Mesenchymal stem cell (in vitro differentiated cells and primary cell): ENCODE results near the gene ADGRE3.
"Not testable (repeated sequence)": the region's sequence is repeated elsewhere in the genome, so short reads cannot be mapped to it uniquely, and the experiment has no call there.

Experiments
- DNase-seq: peaks from one replicate; pipeline ENCODE4 v3.0.0-alpha.2; 2013
- H2AFZ ChIP-seq: one replicate; pipeline ENCODE4 v1.6.1; 2013; ENCODE audit warnings: low read depth, mild to moderate bottlenecking, control low read depth, inconsistent platforms, low read length, moderate library complexity
- H2AK5ac ChIP-seq: 2 replicates; pipeline ENCODE4 v1.6.1; 2013; ENCODE audit warnings: low read length, moderate library complexity, mild to moderate bottlenecking, inconsistent platforms; ENCODE audit not compliant: severe bottlenecking
- H2BK120ac ChIP-seq: one replicate; pipeline ENCODE4 v1.6.1; 2013; ENCODE audit warnings: low read depth, mild to moderate bottlenecking, inconsistent platforms, low read length, moderate library complexity
- H2BK12ac ChIP-seq, 2 experiments: one replicate each; pipeline ENCODE4 v1.6.1; 2013; ENCODE audit warnings: inconsistent platforms in 2 of 2, low read length in 2 of 2, mild to moderate bottlenecking in 2 of 2, moderate library complexity in 2 of 2, control low read depth in 1 of 2
- H2BK15ac ChIP-seq: one replicate; pipeline ENCODE4 v1.6.1; 2013; ENCODE audit warnings: mild to moderate bottlenecking, low read depth, inconsistent platforms; ENCODE audit not compliant: poor library complexity, severe bottlenecking
- H2BK5ac ChIP-seq: 2 replicates; pipeline ENCODE4 v1.6.1; 2013; ENCODE audit warnings: low read depth, mild to moderate bottlenecking, low read length, control low read depth, inconsistent platforms; ENCODE audit not compliant: poor library complexity, severe bottlenecking
- H3K14ac ChIP-seq, 2 experiments: one replicate each; pipeline ENCODE4 v1.6.1; 2013; ENCODE audit warnings: inconsistent platforms in 2 of 2, low read length in 2 of 2, control low read depth in 1 of 2, mild to moderate bottlenecking in 1 of 2, moderate library complexity in 1 of 2
- H3K18ac ChIP-seq, 2 experiments: one replicate each; pipeline ENCODE4 v1.6.1; 2013; ENCODE audit warnings: inconsistent platforms in 2 of 2, low read length in 2 of 2, control low read depth in 1 of 2, low read depth in 1 of 2, mild to moderate bottlenecking in 1 of 2
- H3K23ac ChIP-seq, 2 experiments: one replicate each; pipeline ENCODE4 v1.6.1; 2013; ENCODE audit warnings: inconsistent platforms in 2 of 2, low read length in 2 of 2, mild to moderate bottlenecking in 2 of 2, moderate library complexity in 2 of 2, control low read depth in 1 of 2
- H3K27ac ChIP-seq: 2 replicates; pipeline ENCODE4 v1.5.1; 2013; ENCODE audit warnings: mild to moderate bottlenecking, moderate library complexity, low read length, control low read depth, inconsistent platforms; ENCODE audit not compliant: poor library complexity, severe bottlenecking
- H3K27me3 ChIP-seq, 2 experiments: 2 replicates each; pipeline versions ENCODE4 v1.6.1 to v1.7.0; 2013; ENCODE audit warnings: low read length in 2 of 2, mild to moderate bottlenecking in 2 of 2, moderate library complexity in 2 of 2, control low read depth in 1 of 2, inconsistent platforms in 1 of 2; ENCODE audit not compliant: control insufficient read depth in 1 of 2, insufficient read depth in 1 of 2
- H3K36me3 ChIP-seq, 2 experiments: 2 replicates each; pipeline versions ENCODE4 v1.6.1 to v1.7.0; 2013; ENCODE audit warnings: low read length in 2 of 2, control low read depth in 1 of 2, inconsistent platforms in 1 of 2, low read depth in 1 of 2, mild to moderate bottlenecking in 1 of 2; ENCODE audit not compliant: insufficient read depth in 2 of 2, control insufficient read depth in 1 of 2
- H3K4ac ChIP-seq, 2 experiments: one replicate each; pipeline ENCODE4 v1.6.1; 2013; ENCODE audit warnings: inconsistent platforms in 2 of 2, low read length in 2 of 2, mild to moderate bottlenecking in 2 of 2, moderate library complexity in 2 of 2, control low read depth in 1 of 2, low read depth in 1 of 2
- H3K4me1 ChIP-seq: 2 replicates; pipeline ENCODE4 v1.6.1; 2013; ENCODE audit warnings: low read depth, low read length, control low read depth; ENCODE audit not compliant: control insufficient read depth, insufficient read depth
- H3K4me2 ChIP-seq: 2 replicates; pipeline ENCODE4 v1.6.1; 2013; ENCODE audit warnings: low read length, mild to moderate bottlenecking, inconsistent platforms; ENCODE audit not compliant: poor library complexity, severe bottlenecking
- H3K4me3 ChIP-seq, 2 experiments: 2 replicates each; pipeline versions ENCODE4 v1.5.1 to v1.7.0; 2013; ENCODE audit warnings: low read length in 2 of 2, mild to moderate bottlenecking in 2 of 2, control low read depth in 1 of 2, low read depth in 1 of 2; ENCODE audit not compliant: insufficient read depth in 1 of 2
- H3K79me1 ChIP-seq: replicated peaks from 2 replicates; pipeline ENCODE4 v1.6.1; 2013; ENCODE audit warnings: mild to moderate bottlenecking, control low read depth, low read length, inconsistent platforms; ENCODE audit not compliant: poor library complexity, severe bottlenecking
- H3K9ac ChIP-seq: 2 replicates; pipeline ENCODE4 v1.7.0; 2013; ENCODE audit warnings: mild to moderate bottlenecking, low read length, moderate library complexity
- H3K9me3 ChIP-seq: 2 replicates; pipeline ENCODE4 v1.7.0; 2013; ENCODE audit warnings: mild to moderate bottlenecking, low read length; ENCODE audit not compliant: control insufficient read depth
- H4K8ac ChIP-seq: one replicate; pipeline ENCODE4 v1.6.1; 2013; ENCODE audit warnings: inconsistent platforms, mild to moderate bottlenecking, low read length, moderate library complexity
- H4K91ac ChIP-seq: one replicate; pipeline ENCODE4 v1.6.1; 2013; ENCODE audit warnings: mild to moderate bottlenecking, low read length, inconsistent platforms
- WGBS: methylation state at CpG from one replicate; pipeline ENCODE4 v1.1.7; 2013; ENCODE audit warnings: mixed read lengths; 5-methylcytosine and 5-hydroxymethylcytosine counted together

Gene ADGRE3

DNA sequence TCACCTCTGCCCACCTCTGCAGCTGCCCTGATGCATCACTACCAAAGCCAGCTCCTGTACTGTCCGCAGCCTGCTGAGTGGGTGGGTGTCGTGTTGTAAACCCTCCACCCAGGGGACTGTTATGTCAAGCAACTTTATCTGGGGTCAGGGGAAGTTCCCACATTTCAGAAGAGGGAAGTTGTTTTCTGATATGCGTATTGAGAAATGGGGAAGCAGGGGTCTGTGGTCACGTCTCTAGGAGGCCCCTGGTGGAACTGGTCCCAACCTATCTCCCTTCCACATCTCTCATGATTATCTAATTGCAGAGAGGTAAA lies 60.6 kb downstream of the ADGRE3 start:
- H3K23ac ChIP-seq = no peak overlapping the region
- no peak overlapping the region for H2AFZ ChIP-seq
- WGBS = 78% methylated on average over 2 of the region's 4 CpGs
- no peak for DNase-seq
- H2BK15ac ChIP-seq = no peak overlapping the region
- no peak overlapping the region for H4K8ac ChIP-seq
- H4K91ac ChIP-seq = no peak overlapping the region
- H2BK12ac ChIP-seq = no peak overlapping the region
- no peak overlapping the region for H3K27ac ChIP-seq
- no peak overlapping the region for H3K18ac ChIP-seq
- H3K4me3 ChIP-seq = no peak overlapping the region
- H2BK5ac ChIP-seq = peak overlapping the region; percentile 53
- no peaks in the 10 kb centered on the region for H3K27me3 ChIP-seq
- H2AK5ac ChIP-seq = no peak overlapping the region
- no peak overlapping the region for H2BK120ac ChIP-seq
- no peak overlapping the region for H3K14ac ChIP-seq
- H3K9ac ChIP-seq = no peak overlapping the region
- H3K9me3 ChIP-seq = peaks cover 6% of the 10 kb centered on the region
- H3K79me1 ChIP-seq = no peaks in the 10 kb centered on the region
- H3K4me1 ChIP-seq = no peaks in the 10 kb centered on the region
- H3K4me2 ChIP-seq = no peak overlapping the region
- no peak overlapping the region for H3K4ac ChIP-seq
- H3K36me3 ChIP-seq = no peaks in the 10 kb centered on the region

GRCh38 chr19:14613399-14614098 lies 61.1 kb downstream of the ADGRE3 start:
- H2BK15ac ChIP-seq = not testable (repeated sequence)

GRCh38 chr19:14612657-14613056 lies 62.0 kb downstream of the ADGRE3 start:
- Histone ChIP-seq H3K27me3 (no peaks in the 10 kb centered on the region), H2BK12ac (no peak overlapping the region), H3K4me1 (no peaks in the 10 kb centered on the region), H3K4ac (no peak overlapping the region), H2BK15ac (no peak overlapping the region), H2AFZ (no peak overlapping the region), H3K18ac (no peak overlapping the region), H3K9me3 (peaks cover 2% of the 10 kb centered on the region), H4K8ac (no peak overlapping the region), H3K27ac (no peak overlapping the region), H3K36me3 (no peaks in the 10 kb centered on the region), H3K4me3 (no peak overlapping the region), H2BK120ac (no peak overlapping the region), H3K9ac (no peak overlapping the region), H3K79me1 (no peaks in the 10 kb centered on the region), H3K4me2 (no peak overlapping the region), H4K91ac (no peak overlapping the region), H3K14ac (no peak overlapping the region), H3K23ac (no peak overlapping the region), H2BK5ac (no peak overlapping the region), H2AK5ac (no peak overlapping the region)
- 74% methylated on average over 4 of the region's 4 CpGs for WGBS
- no peak for DNase-seq

More at GRCh38 chr19:14613399-14614098, 61.1 kb downstream of the ADGRE3 start:
- not testable (repeated sequence) for H3K9me3 ChIP-seq, H2BK12ac ChIP-seq, H3K4me3 ChIP-seq, H3K79me1 ChIP-seq, DNase-seq, H3K27ac ChIP-seq, H3K23ac ChIP-seq, H3K14ac ChIP-seq, H2AK5ac ChIP-seq, H3K4ac ChIP-seq, H3K9ac ChIP-seq, H3K4me1 ChIP-seq, H2BK120ac ChIP-seq, H4K91ac ChIP-seq, H2AFZ ChIP-seq, H3K36me3 ChIP-seq, H3K18ac ChIP-seq, H3K4me2 ChIP-seq, H3K27me3 ChIP-seq, H4K8ac ChIP-seq
- 56% methylated on average over 12 of the region's 14 CpGs for WGBS
- peak overlapping the region; percentile 53 for H2BK5ac ChIP-seq

DNA sequence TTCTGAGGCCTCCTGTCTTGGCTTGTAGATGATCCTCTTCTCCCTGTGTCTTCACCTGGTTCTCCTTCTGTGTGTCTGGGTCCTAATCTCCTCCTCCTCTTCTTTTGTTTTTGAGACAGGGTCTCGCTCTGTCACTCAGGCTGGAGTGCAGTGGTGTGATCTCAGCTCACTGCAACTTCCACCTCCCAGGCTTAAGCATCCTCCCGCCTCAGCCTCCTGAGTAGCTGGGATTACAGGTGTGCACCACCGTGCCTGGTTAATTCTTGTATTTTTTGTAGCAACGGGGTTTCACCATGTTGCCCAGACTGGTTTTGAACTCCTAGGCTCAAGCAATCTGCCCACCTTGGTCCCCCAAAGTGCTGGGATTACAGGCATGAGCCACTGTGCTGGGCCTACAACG lies 62.4 kb downstream of the ADGRE3 start:
- H4K91ac ChIP-seq, H3K27ac ChIP-seq, H3K18ac ChIP-seq, H3K9ac ChIP-seq, H3K4me2 ChIP-seq, H3K27me3 ChIP-seq, H2BK120ac ChIP-seq, H3K79me1 ChIP-seq, H3K36me3 ChIP-seq, H3K4me3 ChIP-seq, H3K14ac ChIP-seq, H3K4ac ChIP-seq, H2AK5ac ChIP-seq, H2BK12ac ChIP-seq, H2BK15ac ChIP-seq, H3K4me1 ChIP-seq, H2AFZ ChIP-seq, H2BK5ac ChIP-seq, H3K9me3 ChIP-seq, H4K8ac ChIP-seq, DNase-seq, H3K23ac ChIP-seq: not testable (repeated sequence)
- WGBS = 61% methylated on average over 4 of the region's 5 CpGs
